Neural progenitor cell (in vitro differentiated cells): ENCODE measurements around the gene VPS26A. TPM values are rescaled to one million over a fixed set of nuclear protein-coding genes. Genes with fewer than 3 reads are reported as not detected.
A peak's percentile ranks its signal among the peaks of the same experiment; 100 is the strongest.

Source experiments
- DNase-seq: peaks from one replicate; pipeline ENCODE4 v3.0.0-alpha.2; 2016; ENCODE audit warnings: low spot score
- H2AFZ ChIP-seq: fragments of 200-600 bp; sonication (generic); replicated peaks from 2 replicates; pipeline ENCODE4 v1.6.1; 2016; ENCODE audit warnings: antibody characterized with exemption
- H3F3A ChIP-seq: fragments of 200-600 bp; sonication (generic); 2 replicates; pipeline ENCODE4 v1.6.1; 2016; ENCODE audit warnings: antibody characterized with exemption, low read depth
- H3K27ac ChIP-seq: fragments of 200-600 bp; sonication (generic); 2 replicates; pipeline ENCODE4 v1.5.1; 2016; ENCODE audit warnings: mild to moderate bottlenecking
- H3K27me3 ChIP-seq: fragments of 200-600 bp; sonication (generic); 2 replicates; pipeline ENCODE4 v1.6.1; 2016; ENCODE audit warnings: mild to moderate bottlenecking, moderate library complexity
- H3K36me3 ChIP-seq: fragments of 200-600 bp; sonication (generic); 2 replicates; pipeline ENCODE4 v1.5.1; 2016
- H3K4me1 ChIP-seq: fragments of 200-600 bp; sonication (generic); 2 replicates; pipeline ENCODE4 v1.6.1; 2016; ENCODE audit warnings: mixed run types
- H3K4me2 ChIP-seq: fragments of 200-600 bp; sonication (generic); 2 replicates; pipeline ENCODE4 v1.6.1; 2016
- H3K4me3 ChIP-seq: fragments of 200-600 bp; sonication (generic); 2 replicates; pipeline ENCODE4 v1.5.1; 2016
- H3K79me2 ChIP-seq: fragments of 200-600 bp; sonication (generic); 2 replicates; pipeline ENCODE4 v1.6.1; 2016; ENCODE audit warnings: low read depth
- H3K9ac ChIP-seq: fragments of 200-600 bp; sonication (generic); 2 replicates; pipeline ENCODE4 v1.6.1; 2016
- H3K9me3 ChIP-seq: fragments of 200-600 bp; sonication (generic); 2 replicates; pipeline ENCODE4 v1.5.1; 2016; ENCODE audit warnings: low read depth
- H4K20me1 ChIP-seq: fragments of 200-600 bp; sonication (generic); 2 replicates; pipeline ENCODE4 v1.6.1; 2016; ENCODE audit warnings: low read depth
- H3K27ac Mint-ChIP-seq: 3 replicates; pipeline ENCODE4 v1.8.0; 2021; ENCODE audit warnings: mixed read lengths
- H3K27me3 Mint-ChIP-seq: 2 replicates; pipeline ENCODE4 v1.8.0; 2022; ENCODE audit warnings: low read depth, mild to moderate bottlenecking, inconsistent platforms, moderate library complexity, mixed read lengths; ENCODE audit not compliant: insufficient read depth
- H3K36me3 Mint-ChIP-seq: 3 replicates; pipeline ENCODE4 v1.8.0; 2021; ENCODE audit warnings: mixed read lengths
- H3K4me1 Mint-ChIP-seq: 3 replicates; pipeline ENCODE4 v1.8.0; 2021; ENCODE audit warnings: mixed read lengths
- H3K4me3 Mint-ChIP-seq: 3 replicates; pipeline ENCODE4 v1.8.0; 2021; ENCODE audit warnings: mild to moderate bottlenecking, moderate library complexity, mixed read lengths
- H3K9me3 Mint-ChIP-seq: 3 replicates; pipeline ENCODE4 v1.8.0; 2020; ENCODE audit warnings: mixed read lengths
- CTCF ChIP-seq: fragments of 200-600 bp; sonication (generic); IDR thresholded peaks from 2 replicates; pipeline ENCODE4 v1.5.1; 2017; ENCODE audit warnings: antibody characterized with exemption, mild to moderate bottlenecking
- EZH2 ChIP-seq: fragments of 200-600 bp; sonication (generic); IDR thresholded peaks from 2 replicates; pipeline ENCODE4 v1.6.1; 2017; ENCODE audit warnings: antibody characterized with exemption, mild to moderate bottlenecking, moderate library complexity
- EZH2phosphoT487 ChIP-seq: fragments of 200-600 bp; sonication (generic); IDR thresholded peaks from 2 replicates; pipeline ENCODE4 v1.6.1; 2017; ENCODE audit warnings: antibody characterized with exemption
- total RNA-seq: library from RNA; depleted of rRNA; stranded (reverse); fragments of >200 nt; gene quantifications from 2 replicates; pipeline ENCODE4 v1.2.3, GENCODE V29; 2015; ENCODE audit warnings: low replicate concordance

The VPS26A gene
- total RNA-seq, 1 donor from 2014 or later, result 56.0 TPM

DNA sequence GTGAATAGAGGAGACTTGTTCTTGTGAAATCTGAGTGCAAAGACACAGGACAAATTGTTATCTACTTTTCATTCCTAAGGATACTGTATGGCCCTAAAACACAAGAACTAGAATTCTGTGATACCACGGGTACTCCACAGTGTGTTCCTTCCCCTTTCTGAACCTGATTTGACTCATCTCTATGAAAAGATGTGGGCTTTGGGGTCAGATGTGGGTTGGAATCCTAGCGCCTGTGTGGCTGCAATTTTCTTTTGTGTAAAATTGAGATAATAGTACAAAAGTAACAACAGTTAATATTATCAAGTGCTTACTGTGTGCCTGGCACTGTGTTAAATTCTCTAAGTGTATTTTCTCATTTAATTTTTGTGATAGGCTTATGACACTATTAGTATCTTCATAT lies 27.9 kb upstream of the VPS26A start:
- Mint-ChIP-seq H3K9me3 (no peaks in the 10 kb centered on the region), H3K4me1 (peaks cover 4% of the 10 kb centered on the region), H3K4me3 (no peak overlapping the region), H3K27ac (no peak overlapping the region), H3K36me3 (no peaks in the 10 kb centered on the region), H3K27me3 (no peaks in the 10 kb centered on the region)
- no peaks in the 10 kb centered on the region for H3F3A ChIP-seq
- H4K20me1 ChIP-seq, result no peaks in the 10 kb centered on the region
- H3K9ac ChIP-seq, result no peak overlapping the region
- DNase-seq, result no peak
- no peak overlapping the region for H2AFZ ChIP-seq
- no peak overlapping the region for H3K4me3 ChIP-seq
- no peaks in the 10 kb centered on the region for H3K79me2 ChIP-seq
- H3K9me3 ChIP-seq, result no peaks in the 10 kb centered on the region
- no peak overlapping the region for H3K27ac ChIP-seq
- TF ChIP-seq EZH2phosphoT487, result no peak
- no peak for TF ChIP-seq EZH2
- TF ChIP-seq CTCF, result no peak
- no peaks in the 10 kb centered on the region for H3K4me1 ChIP-seq
- H3K36me3 ChIP-seq, result no peaks in the 10 kb centered on the region
- H3K4me2 ChIP-seq, result no peak overlapping the region
- H3K27me3 ChIP-seq, result no peaks in the 10 kb centered on the region

- no peak overlapping the region for H3K27ac Mint-ChIP-seq
- no peak overlapping the region for H3K4me2 ChIP-seq
- H3K27ac ChIP-seq, result no peak overlapping the region
- no peaks in the 10 kb centered on the region for H3K27me3 Mint-ChIP-seq
- DNase-seq, result no peak
- no peaks in the 10 kb centered on the region for H3K9me3 Mint-ChIP-seq
- no peak overlapping the region for H3K4me3 Mint-ChIP-seq
- TF ChIP-seq CTCF (no peak), EZH2phosphoT487 (no peak), EZH2 (no peak)
- no peaks in the 10 kb centered on the region for H4K20me1 ChIP-seq
- H2AFZ ChIP-seq, result no peak overlapping the region
- H3K79me2 ChIP-seq, result no peaks in the 10 kb centered on the region
- H3K36me3 Mint-ChIP-seq, result no peaks in the 10 kb centered on the region
- H3K27me3 ChIP-seq, result no peaks in the 10 kb centered on the region
- no peaks in the 10 kb centered on the region for H3K36me3 ChIP-seq
- H3K4me1 Mint-ChIP-seq, result peaks cover 4% of the 10 kb centered on the region
- no peak overlapping the region for H3K9ac ChIP-seq
- H3K4me3 ChIP-seq, result no peak overlapping the region
- H3K4me1 ChIP-seq, result no peaks in the 10 kb centered on the region
- H3K9me3 ChIP-seq, result no peaks in the 10 kb centered on the region
- H3F3A ChIP-seq, result no peaks in the 10 kb centered on the region
These were observed 26.2 kb upstream of the VPS26A start for GRCh38 chr10:69097729-69098128.

- H3K9me3 Mint-ChIP-seq, result no peaks in the 10 kb centered on the region
- no peaks in the 10 kb centered on the region for H3F3A ChIP-seq
- H3K27me3 ChIP-seq, result no peaks in the 10 kb centered on the region
- H3K27ac Mint-ChIP-seq, result no peak overlapping the region
- H3K36me3 Mint-ChIP-seq, result no peaks in the 10 kb centered on the region
- peaks cover 2% of the 10 kb centered on the region for H3K27me3 Mint-ChIP-seq
- no peak overlapping the region for H3K4me3 Mint-ChIP-seq
- peaks cover 7% of the 10 kb centered on the region for H3K4me1 Mint-ChIP-seq
- no peak overlapping the region for H3K4me3 ChIP-seq
- no peak overlapping the region for H3K9ac ChIP-seq
- no peaks in the 10 kb centered on the region for H3K36me3 ChIP-seq
- H3K9me3 ChIP-seq, result no peaks in the 10 kb centered on the region
- no peak for TF ChIP-seq EZH2
- TF ChIP-seq CTCF, result no peak
- no peak for TF ChIP-seq EZH2phosphoT487
- DNase-seq, result peak; percentile 10
- no peaks in the 10 kb centered on the region for H4K20me1 ChIP-seq
- no peak overlapping the region for H3K4me2 ChIP-seq
- H2AFZ ChIP-seq, result peak overlapping the region; percentile 63
- H3K4me1 ChIP-seq, result no peaks in the 10 kb centered on the region
- no peaks in the 10 kb centered on the region for H3K79me2 ChIP-seq
- H3K27ac ChIP-seq, result no peak overlapping the region
These were observed 23.7 kb upstream of the VPS26A start for GRCh38 chr10:69100136-69100872.
